A673 (cell line): ENCODE results near the gene PLPP7.

Experiments used
- EZH2 ChIP-seq: fragments of 200-600 bp; sonication (generic); IDR thresholded peaks from 2 replicates; pipeline ENCODE4 v1.6.1; 2017; ENCODE audit warnings: borderline replicate concordance, low read depth, mild to moderate bottlenecking, mixed read lengths, antibody characterized with exemption, low read length; ENCODE audit not compliant: poor library complexity, severe bottlenecking
- TF ChIP-seq, protein P1 (sequence below): fragments of 300-800, 200-600 bp; sonication (generic); conservative IDR thresholded peaks from 2 replicates; pipeline ENCODE4 v1.5.1; 2017; ENCODE audit warnings: low read depth, mild to moderate bottlenecking, antibody characterized with exemption, low read length, moderate library complexity, mixed read lengths

DNA sequence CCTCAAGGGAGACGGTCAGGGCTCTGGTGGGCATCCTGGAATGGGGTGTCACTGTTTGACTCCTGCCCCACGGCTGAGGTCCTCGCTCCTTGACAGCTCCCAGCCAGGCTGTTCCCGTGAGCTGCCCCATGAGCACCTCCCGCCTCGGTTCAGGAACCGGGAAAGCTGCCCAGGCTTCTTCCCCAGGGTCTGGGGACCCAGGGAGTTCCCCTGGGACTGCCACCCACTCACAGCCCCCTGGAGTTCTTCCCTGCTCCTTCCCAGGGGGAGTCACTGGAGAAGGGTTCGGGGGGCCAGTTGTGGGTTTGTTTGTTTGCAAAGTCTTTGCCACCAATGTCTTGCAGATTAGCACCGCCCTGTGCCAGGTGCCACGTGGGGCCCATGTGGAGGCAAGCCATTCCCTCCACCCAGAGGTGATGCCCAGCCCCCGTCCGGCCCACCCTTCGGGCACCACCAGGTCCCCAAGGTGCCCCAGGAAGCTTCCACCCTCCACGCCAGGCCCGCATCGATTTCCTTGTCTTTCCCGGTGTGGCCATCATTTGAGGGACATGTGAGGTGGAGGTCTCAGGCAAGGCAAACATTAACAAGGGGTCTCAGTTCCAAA lies 1.3 kb downstream of the PLPP7 start:
- TF ChIP-seq, protein P1, sequence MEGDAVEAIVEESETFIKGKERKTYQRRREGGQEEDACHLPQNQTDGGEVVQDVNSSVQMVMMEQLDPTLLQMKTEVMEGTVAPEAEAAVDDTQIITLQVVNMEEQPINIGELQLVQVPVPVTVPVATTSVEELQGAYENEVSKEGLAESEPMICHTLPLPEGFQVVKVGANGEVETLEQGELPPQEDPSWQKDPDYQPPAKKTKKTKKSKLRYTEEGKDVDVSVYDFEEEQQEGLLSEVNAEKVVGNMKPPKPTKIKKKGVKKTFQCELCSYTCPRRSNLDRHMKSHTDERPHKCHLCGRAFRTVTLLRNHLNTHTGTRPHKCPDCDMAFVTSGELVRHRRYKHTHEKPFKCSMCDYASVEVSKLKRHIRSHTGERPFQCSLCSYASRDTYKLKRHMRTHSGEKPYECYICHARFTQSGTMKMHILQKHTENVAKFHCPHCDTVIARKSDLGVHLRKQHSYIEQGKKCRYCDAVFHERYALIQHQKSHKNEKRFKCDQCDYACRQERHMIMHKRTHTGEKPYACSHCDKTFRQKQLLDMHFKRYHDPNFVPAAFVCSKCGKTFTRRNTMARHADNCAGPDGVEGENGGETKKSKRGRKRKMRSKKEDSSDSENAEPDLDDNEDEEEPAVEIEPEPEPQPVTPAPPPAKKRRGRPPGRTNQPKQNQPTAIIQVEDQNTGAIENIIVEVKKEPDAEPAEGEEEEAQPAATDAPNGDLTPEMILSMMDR, result no peak
- TF ChIP-seq EZH2, result no peak
